ENCODE measurements around the gene GJC2.

Gene GJC2

GRCh38 chr1:228117335-228117734 lies 32.4 kb upstream of the GJC2 start:
- no peak for DNase-seq

- no peak for DNase-seq
Observed at GRCh38 chr1:228118040-228118439, 31.7 kb upstream of the GJC2 start.

- no peak for DNase-seq
Observed at GRCh38 chr1:228120351-228120750, 29.4 kb upstream of the GJC2 start.

DNA sequence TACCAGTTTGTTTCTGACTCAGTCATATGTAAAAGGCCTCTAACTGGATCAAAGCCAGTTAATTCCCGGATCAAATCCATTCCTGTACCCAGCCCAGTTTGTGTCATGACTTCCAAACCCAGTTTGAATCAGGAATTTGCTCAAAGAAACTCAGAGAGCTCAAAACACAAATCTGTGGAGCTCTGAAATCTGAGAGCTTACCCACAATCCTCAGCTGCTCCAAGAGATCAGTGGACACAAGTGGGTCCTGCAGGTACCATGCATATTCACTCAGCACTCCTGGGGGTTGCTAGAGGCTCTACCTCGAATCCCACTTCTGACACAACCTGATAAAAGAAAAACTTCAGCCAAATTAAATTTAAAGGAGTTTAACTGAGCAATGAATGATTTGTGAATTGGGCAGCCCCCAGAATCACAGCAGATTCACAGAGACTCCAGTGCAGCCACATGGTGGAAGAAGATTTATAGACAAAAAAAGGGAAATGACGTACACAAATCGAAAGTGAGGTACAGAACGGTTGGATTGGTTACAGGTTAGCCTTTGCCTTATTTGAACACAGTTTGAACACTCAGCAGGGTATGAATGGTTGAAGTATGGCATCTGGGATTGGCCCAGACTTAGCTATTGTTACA lies 28.8 kb upstream of the GJC2 start:
- DNase-seq: no peak

DNA sequence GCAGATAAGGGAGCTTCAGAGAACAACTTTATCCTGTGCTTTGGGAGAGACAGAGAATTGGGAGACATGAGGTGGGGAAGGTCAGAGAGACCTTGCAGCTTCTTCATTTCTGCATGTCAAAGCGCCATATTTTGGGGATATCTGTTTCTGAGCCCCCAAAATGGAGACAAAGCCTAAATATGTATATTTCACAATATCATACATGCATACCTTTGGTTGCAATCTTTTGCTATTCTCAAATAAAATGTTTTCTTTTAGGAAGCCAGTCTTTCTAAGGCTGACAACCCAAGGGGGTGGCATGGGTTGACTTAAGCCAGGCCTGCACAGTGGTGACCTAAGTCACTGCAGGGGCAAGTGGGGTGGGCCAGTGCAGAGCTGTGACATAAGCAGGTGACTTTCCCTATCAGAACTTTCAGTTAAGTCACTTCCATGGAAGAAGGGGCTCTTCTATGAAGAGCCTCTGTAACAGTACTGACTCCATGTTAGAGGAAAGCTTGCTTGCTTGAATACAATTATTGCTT lies 26.7 kb upstream of the GJC2 start:
- DNase-seq: no peak

DNA sequence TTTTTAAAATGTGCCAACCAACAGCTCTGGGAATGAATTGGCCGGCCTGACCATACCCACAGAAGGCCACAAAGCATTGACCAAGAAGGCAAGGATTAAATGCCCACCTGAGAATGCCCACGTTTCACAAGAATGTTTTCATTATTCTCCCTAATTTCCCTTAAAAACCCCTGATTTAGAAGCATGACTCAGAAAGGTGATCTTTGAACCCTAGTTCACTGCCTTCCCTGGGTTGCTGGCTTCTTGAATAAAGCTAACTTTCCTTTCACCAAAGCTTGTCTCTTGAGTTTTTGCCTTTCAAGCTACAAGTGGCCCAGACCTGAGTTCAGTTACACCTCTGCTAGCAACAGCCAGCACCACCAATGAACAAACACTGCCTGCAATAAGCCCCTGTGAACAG lies 26.2 kb upstream of the GJC2 start:
- no peak for DNase-seq

- DNase-seq: no peak
Observed at GRCh38 chr1:228125185-228125584, 24.5 kb upstream of the GJC2 start.

GRCh38 chr1:228131766-228132165 lies 18.0 kb upstream of the GJC2 start:
- no peak for DNase-seq

GRCh38 chr1:228134591-228134990 lies 15.1 kb upstream of the GJC2 start:
- DNase-seq: no peak

DNA sequence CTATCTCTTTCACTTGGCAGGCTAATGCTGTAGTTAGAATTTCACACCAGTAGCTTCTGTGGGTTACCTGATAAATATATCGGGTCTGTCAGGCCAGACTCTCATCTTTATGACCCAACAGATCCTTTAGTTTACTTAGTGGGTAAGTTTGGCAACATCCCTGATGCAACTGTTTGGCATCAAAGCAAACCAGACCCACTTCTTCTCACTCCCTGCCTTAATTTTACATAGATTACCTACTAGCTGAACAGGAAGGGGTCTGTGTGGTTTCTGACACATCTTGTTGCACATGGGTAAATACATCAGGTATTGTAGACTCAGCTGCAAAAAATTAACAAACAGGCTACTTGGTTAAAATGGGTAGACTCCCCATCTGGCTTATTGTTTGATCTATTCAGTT lies 12.8 kb upstream of the GJC2 start:
- DNase-seq: no peak

DNA sequence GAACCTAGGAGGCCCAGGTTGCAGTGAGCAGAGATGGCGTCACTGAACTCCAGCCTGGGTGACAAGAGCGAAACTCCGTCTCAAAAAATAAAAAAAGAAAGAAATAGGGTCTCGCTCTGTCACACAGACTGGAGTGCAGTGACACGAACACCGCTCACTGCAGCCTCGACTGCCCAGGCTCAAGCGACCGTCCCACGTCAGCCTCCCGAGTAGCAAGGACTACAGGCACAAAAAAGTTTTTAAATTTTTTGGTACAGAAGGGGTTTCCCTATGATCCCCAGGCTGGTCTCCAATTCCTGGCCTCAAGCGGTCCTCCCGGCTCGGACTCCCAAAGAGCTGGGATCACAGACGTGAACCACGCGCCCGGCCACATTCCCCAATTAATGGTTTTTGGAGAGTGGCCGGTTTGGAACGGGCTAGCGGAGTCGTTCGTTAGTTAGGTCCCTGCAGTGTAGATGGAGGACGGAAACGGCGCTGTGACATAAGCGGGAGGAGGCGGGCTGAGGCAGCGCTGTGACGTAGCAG lies 10.3 kb upstream of the GJC2 start:
- no peak for DNase-seq

- peak; percentile 98 for DNase-seq
Observed at GRCh38 chr1:228139931-228140723, 9.6 kb upstream of the GJC2 start, which contains the start of gene GUK1. TSS of gene GUK1 (plus strand) at chr1:228140279. CDS start at chr1:228140303, 24 bp downstream.

GRCh38 chr1:228140724-228141225 lies 9.0 kb upstream of the GJC2 start:
- no peak for DNase-seq

- no peak for DNase-seq
Observed at GRCh38 chr1:228141226-228142044, 8.3 kb upstream of the GJC2 start.

DNA sequence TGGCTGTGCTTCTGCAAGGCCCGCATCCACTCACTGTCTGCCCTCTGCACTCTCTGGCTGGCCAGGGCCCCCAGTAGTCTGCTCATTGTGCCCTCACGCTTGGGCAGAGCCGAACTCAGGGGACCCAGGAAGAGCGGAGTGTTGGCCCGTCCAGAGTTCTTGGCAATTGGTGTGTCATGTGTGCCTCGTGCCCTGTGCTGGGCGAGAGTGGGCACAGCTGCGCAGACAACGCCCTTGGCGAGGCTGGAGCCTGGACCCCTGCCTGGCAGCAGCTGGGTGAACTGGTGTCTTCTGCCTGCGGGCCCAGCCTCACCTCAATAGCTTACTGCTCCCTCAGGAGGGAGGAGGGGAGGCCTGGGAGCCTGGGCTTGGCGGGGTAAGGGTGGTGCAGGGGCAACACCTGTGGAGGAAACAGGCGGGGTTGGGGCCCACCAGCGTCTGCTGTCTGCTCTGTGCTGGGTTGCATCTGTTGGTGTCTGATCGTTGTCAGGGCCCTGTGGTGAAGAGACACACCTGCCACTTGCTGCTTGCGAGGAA lies 7.5 kb upstream of the GJC2 start:
- DNase-seq: no peak

DNA sequence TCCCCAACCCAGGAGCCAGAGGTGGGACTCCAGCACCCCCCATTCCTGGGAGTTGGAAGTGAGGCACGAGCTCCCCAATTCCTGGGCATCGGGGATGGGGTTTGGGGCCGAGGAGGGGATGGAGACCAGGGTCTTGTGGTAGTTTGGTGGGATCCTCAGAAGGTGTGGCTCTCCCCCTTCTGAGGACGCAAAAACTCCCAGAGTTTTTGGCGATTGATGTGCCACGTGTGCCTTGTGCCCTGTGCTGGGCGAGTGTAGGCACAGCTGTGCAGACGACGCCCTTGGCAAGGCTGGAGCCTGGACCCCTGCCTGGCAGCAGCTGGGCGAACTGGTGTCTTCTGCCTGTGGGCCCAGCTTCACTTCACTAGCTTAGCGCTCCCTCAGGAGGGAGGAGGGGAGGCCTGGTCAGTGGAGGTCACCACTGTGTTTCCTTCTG lies 7.0 kb upstream of the GJC2 start:
- no peak for DNase-seq

DNA sequence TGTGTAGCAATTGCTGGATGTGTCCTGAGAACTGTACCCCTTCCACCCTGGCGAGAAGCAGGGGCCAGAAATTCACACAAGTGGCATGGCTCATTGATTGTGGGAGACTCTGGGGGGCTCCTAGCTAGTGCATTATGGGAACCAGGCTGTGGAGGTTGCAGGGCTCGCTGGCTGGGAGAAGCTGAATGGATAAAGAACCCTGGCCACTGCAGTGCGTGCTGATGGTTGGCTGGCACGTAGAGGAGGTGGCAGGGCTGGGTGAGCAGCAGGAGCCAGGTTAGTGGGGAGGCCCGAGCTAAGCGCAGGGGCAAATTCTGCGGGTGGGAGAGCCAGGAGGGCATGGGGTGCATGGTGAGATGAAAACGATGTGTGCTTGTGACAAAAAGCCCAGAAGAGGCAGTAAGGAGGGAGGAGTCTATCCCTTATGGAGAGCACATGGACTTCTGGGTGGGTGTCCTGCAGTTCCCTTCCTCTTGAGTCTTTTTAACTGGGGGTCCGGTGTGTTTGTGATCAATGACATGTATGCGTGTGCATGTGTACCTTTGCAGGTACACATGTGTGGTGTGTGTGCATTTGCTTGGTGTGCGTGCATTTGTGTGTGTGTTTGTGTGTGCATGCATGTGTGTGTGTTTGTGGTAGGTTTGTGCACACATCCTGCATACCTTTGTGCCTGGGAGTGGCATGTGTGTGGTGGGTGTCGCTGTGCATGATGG lies 6.1 kb upstream of the GJC2 start:
- no peak for DNase-seq

GRCh38 chr1:228144193-228144992 lies 5.3 kb upstream of the GJC2 start:
- DNase-seq: no peak

DNA sequence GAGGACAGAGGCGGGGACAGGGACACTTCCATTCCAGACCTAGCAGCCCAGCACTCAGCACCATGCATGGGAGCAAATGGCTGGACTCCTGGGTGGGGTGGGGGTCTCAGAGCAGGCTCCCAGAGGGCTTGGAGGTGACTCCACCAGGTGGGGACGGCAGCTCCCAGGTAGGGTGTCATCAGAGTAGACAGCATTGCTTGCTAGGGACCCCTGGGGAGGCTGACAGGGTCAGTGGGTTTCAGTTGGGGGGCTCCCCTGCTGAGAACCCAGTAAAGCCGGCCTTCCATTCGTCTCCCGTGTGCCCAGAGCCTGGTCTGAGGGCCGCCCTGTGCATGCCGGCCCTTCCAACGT lies 4.8 kb upstream of the GJC2 start:
- no peak for DNase-seq

- DNase-seq: no peak
Observed at GRCh38 chr1:228145463-228146416, 4.0 kb upstream of the GJC2 start.
